Measurements from ENCODE around the gene ASIC5. TPM values are rescaled to one million over a fixed set of nuclear protein-coding genes. Genes with fewer than 3 reads are reported as not detected.
"Not testable (repeated sequence)": the region's sequence is repeated elsewhere in the genome, so short reads cannot be mapped to it uniquely, and the experiment has no call there.

Gene ASIC5
- total RNA-seq, 1 experiment from 2014 or later: not detected

- DNase-seq (ENCODE audit: low read depth): no peak
These were observed 65.3 kb downstream of the ASIC5 start for GRCh38 chr4:155800685-155801343.

GRCh38 chr4:155799794-155800123, 66.3 kb downstream of the ASIC5 start:
- no peak for DNase-seq (ENCODE audit: low read depth)

- DNase-seq (ENCODE audit: low read depth): peak; percentile 18
These were observed 66.8 kb downstream of the ASIC5 start for GRCh38 chr4:155799116-155799793.

GRCh38 chr4:155797581-155797980, 68.5 kb downstream of the ASIC5 start:
- not testable (repeated sequence) for DNase-seq (ENCODE audit: low read depth)

- peak; percentile 80 for DNase-seq (ENCODE audit: low read depth)
These were observed 70.1 kb downstream of the ASIC5 start for GRCh38 chr4:155795991-155796390.

- DNase-seq (ENCODE audit: low read depth): no peak
These were observed 71.4 kb downstream of the ASIC5 start for GRCh38 chr4:155794589-155795236.

- DNase-seq (ENCODE audit: low read depth): no peak
These were observed 76.1 kb downstream of the ASIC5 start for GRCh38 chr4:155789982-155790381.

GRCh38 chr4:155789391-155789790, 76.7 kb downstream of the ASIC5 start:
- DNase-seq (ENCODE audit: low read depth): no peak

GRCh38 chr4:155787113-155787710, 78.9 kb downstream of the ASIC5 start:
- DNase-seq (ENCODE audit: low read depth): peak; percentile 56

GRCh38 chr4:155785828-155786227, 80.2 kb downstream of the ASIC5 start:
- no peak for DNase-seq (ENCODE audit: low read depth)

- DNase-seq (ENCODE audit: low read depth): no peak
These were observed 81.4 kb downstream of the ASIC5 start for GRCh38 chr4:155784637-155785036.

GRCh38 chr4:155781249-155781831, 84.7 kb downstream of the ASIC5 start:
- no peak for DNase-seq (ENCODE audit: low read depth)

GRCh38 chr4:155780775-155781174, 85.3 kb downstream of the ASIC5 start:
- no peak for DNase-seq (ENCODE audit: low read depth)

Other genes with a start within 250 kb of the ASIC5 start
- not detected in 2 replicates for gene GUCY1A1, start 199.4 kb downstream of the ASIC5 start, total RNA-seq (2014; rRNA removed)
- 2.3 and 3.4 TPM in 2 replicates for gene GUCY1B1, start 107.3 kb downstream of the ASIC5 start, total RNA-seq (2014; rRNA removed)
- 0.80 and 1.4 TPM in 2 replicates for gene TDO2, start 37.4 kb upstream of the ASIC5 start, total RNA-seq (2014; rRNA removed)
- gene CTSO, start 87.6 kb upstream of the ASIC5 start, total RNA-seq (2014; rRNA removed): 12.1 and 20.7 TPM in 2 replicates

All from LHCN-M2 (cell line).